Measurements from ENCODE around the gene NOX4.

GRCh38 chr11:89458716-89459115 is 32.5 kb downstream of the NOX4 start:
- TF ChIP-seq POLR2A (IDR thresholded peaks at IDR 0.05) = no peak
- TF ChIP-seq CTCF (IDR thresholded peaks at IDR 0.05) = no peak
- no peak for TF ChIP-seq EP300 (IDR thresholded peaks at IDR 0.05)
